Measurements from ENCODE around the gene TMEM234.

Gene TMEM234

DNA sequence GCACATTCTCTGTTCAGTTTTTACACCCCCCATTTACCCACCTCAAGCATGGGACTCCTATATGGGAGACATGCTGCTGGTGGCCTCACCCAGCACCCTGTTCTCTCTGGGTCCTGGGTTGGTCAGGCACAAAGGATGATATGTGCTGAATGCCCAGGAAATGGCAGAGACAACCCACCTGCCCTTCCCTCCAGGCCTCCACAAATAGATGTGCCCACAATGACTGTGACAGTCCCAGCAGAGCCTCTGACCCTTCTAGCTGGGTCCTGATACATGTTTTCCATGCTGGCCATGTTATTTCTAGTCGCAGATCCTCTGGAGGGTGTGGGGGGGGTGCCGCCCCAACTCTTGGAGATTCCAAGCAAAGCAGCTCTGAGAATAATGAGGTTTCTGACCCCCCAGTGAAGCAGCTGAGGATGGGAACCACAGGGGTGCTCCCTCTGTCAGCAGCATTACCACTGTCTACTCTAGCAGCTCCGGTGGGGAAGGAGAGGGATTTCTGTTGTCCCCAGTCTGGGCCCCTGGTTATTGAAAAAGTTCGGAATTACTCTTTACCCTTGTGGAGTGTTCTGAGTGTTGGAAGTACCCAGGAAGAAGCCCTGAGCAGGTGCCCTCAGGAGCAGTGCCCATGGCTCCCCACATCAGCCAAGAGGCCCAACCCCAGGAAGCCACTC is 23.0 kb downstream of the TMEM234 start:
- DNase-seq (ENCODE audit: low read depth), result no peak
- TF ChIP-seq, protein P1, sequence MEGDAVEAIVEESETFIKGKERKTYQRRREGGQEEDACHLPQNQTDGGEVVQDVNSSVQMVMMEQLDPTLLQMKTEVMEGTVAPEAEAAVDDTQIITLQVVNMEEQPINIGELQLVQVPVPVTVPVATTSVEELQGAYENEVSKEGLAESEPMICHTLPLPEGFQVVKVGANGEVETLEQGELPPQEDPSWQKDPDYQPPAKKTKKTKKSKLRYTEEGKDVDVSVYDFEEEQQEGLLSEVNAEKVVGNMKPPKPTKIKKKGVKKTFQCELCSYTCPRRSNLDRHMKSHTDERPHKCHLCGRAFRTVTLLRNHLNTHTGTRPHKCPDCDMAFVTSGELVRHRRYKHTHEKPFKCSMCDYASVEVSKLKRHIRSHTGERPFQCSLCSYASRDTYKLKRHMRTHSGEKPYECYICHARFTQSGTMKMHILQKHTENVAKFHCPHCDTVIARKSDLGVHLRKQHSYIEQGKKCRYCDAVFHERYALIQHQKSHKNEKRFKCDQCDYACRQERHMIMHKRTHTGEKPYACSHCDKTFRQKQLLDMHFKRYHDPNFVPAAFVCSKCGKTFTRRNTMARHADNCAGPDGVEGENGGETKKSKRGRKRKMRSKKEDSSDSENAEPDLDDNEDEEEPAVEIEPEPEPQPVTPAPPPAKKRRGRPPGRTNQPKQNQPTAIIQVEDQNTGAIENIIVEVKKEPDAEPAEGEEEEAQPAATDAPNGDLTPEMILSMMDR (conservative IDR thresholded peaks at IDR 0.05; ENCODE audit: low read depth, low read length), result no peak
- H3K4me3 ChIP-seq (ENCODE audit: low read depth, low read length), result no peak overlapping the region

DNA sequence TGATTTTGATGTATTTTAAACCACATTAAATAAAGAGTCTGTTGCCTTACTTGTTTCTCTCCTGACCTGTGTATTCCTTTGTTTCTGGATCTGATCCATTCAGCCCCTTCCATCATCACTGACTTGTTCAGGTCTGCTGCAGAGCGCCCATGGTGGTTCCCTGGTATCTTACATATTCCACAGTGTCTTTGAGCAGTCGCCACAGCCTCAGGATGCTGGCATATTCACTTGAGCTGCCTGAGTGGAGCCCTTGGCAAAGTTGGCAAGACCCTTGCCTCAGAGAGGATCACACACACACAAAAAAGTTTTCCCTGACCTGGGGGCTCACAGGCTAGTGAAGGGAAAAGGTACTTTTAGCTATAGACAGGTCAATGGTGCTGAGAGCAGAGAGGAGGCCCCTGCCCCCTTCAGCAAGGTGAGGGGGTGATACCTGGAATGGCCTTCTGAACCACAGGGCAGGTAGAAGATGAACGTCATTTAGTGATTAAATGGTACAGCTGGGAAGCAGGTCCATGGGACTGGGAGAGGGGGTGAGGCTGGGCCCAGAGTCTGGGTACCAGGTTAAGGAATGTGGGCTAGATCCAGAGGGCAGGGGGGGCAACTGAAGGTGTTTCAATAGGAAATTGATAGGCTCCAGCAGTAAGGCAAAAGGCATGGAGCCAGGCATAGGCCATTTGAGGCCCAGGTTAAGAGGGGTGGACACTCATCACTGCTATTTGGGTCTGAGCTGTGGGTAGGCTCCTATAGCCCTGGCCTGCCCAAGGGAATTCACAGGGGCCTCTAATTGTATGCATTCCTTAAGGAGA is 23.7 kb downstream of the TMEM234 start:
- TF ChIP-seq, protein P1 (conservative IDR thresholded peaks at IDR 0.05; ENCODE audit: low read depth, low read length), result no peak
- DNase-seq (ENCODE audit: low read depth), result no peak
- no peak overlapping the region for H3K4me3 ChIP-seq (ENCODE audit: low read depth, low read length)

DNA sequence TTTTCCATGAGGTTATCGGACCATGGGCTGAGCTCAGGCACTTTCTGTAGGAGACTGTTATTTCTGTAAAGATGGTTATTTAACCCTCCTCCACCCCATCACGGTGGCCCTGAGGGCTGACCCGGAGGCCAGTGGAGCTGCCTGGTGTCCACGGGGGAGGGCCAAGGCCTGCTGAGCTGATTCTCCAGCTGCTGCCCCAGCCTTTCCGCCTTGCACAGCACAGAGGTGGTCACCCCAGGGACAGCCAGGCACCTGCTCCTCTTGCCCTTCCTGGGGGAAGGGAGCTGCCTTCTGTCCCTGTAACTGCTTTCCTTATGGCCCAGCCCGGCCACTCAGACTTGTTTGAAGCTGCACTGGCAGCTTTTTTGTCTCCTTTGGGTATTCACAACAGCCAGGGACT is 24.3 kb downstream of the TMEM234 start:
- TF ChIP-seq, protein P1 (conservative IDR thresholded peaks at IDR 0.05; ENCODE audit: low read depth, low read length), result no peak
- H3K4me3 ChIP-seq (ENCODE audit: low read depth, low read length), result no peak overlapping the region
- no peak for DNase-seq (ENCODE audit: low read depth)

DNA sequence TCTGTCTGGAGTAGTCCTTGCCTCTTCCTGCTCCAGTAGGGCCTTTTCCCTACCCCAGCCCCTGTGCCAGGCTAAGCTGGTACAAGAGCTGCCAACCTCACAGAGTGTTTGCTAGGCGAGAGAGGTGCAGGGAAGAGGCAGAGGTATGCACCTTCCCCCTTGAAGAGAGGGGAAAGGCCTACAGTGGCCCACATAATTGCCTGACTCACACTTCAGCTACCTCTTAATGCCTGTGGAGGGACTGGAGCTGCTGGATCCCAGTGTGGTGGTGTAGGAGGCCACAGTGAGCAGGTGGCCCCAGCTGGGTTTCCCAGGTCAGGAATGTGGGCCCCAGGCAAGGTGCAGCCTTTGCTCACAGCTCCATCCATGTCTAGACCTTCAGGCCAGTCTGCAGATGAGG is 25.1 kb downstream of the TMEM234 start:
- TF ChIP-seq, protein P1 (conservative IDR thresholded peaks at IDR 0.05; ENCODE audit: low read depth, low read length), result no peak
- H3K4me3 ChIP-seq (ENCODE audit: low read depth, low read length), result no peak overlapping the region
- no peak for DNase-seq (ENCODE audit: low read depth)

DNA sequence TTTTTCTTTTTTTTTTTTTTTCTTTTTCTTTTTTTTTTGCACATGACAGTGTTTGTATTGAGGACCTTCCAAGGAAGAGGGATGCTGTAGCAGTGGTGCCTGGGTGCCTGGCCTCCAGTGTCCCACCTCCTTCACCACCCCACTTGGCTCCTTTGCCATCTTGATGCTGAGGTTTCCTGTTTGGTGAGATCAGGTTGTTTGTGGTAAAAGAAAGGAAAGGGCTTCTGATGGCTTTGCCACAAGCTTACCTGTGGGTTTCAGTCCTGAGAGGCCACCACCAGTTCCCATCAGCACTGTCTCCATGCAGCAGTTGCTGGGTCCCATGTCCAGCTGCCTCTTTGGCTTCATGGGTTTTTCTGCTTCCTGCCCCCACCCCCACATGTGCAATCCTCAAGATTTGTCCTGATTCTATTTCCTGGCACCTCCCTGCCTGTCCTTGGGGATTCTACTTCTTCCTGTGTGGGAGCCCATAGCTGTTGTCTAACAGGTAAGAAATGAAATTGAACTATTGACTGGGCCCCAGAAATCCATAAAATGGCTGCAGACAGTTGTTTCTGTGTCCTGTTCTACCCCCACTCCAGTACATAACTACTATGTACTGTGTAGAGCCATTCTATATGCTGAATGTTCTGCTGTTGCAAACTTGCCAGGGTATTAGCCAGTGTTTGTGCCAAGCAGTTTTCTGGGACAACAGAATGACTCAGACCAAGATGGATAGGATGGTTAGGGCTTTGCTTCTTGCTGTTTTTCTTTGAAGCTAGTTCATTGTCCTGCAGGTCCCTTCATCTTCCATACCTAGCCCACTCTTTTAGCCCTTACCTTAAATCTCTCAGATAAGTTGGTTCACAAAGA is 26.0 kb downstream of the TMEM234 start:
- TF ChIP-seq, protein P1 (conservative IDR thresholded peaks at IDR 0.05; ENCODE audit: low read depth, low read length), result no peak
- no peak overlapping the region for H3K4me3 ChIP-seq (ENCODE audit: low read depth, low read length)
- DNase-seq (ENCODE audit: low read depth), result no peak

DNA sequence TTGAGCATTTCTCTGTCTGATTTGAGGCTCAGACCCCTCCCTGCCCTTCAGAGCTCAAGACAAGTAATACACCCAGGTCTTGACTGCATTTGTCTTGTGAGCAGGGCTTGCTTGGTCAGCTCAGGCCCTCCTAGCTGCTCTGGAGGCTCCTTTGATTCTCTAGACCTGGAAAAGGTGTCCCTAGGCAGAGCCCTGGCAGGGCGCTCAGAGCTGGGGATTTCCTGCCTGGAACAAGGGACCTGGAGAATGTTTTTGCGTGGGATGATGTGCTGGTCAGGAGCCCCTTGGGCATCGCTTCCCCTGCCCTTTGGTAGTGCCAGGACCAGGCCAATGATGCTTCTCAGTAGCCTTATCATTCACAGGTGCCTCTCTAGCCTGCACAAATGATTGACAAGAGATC is 26.6 kb downstream of the TMEM234 start:
- TF ChIP-seq, protein P1 (conservative IDR thresholded peaks at IDR 0.05; ENCODE audit: low read depth, low read length), result no peak
- no peak overlapping the region for H3K4me3 ChIP-seq (ENCODE audit: low read depth, low read length)
- DNase-seq (ENCODE audit: low read depth), result no peak
